ENCODE results near the gene TAF5L. TPM values are rescaled to one million over a fixed set of nuclear protein-coding genes. Genes with fewer than 3 reads are reported as not detected.
"Not testable (repeated sequence)": the region's sequence is repeated elsewhere in the genome, so short reads cannot be mapped to it uniquely, and the experiment has no call there.

Gene TAF5L
- total RNA-seq, 1 donor from 2014 or later: 26.9 TPM

- DNase-seq (ENCODE audit: low spot score): no peak
These were observed 16.5 kb upstream of the TAF5L start for GRCh38 chr1:229642376-229642775.

- no peak for DNase-seq (ENCODE audit: low spot score)
These were observed 15.4 kb upstream of the TAF5L start for GRCh38 chr1:229641306-229641705.

- no peak for DNase-seq (ENCODE audit: low spot score)
These were observed 14.5 kb upstream of the TAF5L start for GRCh38 chr1:229640455-229640854.

GRCh38 chr1:229637746-229638145, 11.8 kb upstream of the TAF5L start:
- DNase-seq (ENCODE audit: low spot score): no peak

GRCh38 chr1:229636042-229636441, 10.1 kb upstream of the TAF5L start:
- DNase-seq (ENCODE audit: low spot score): no peak

GRCh38 chr1:229631966-229632365, 6.0 kb upstream of the TAF5L start:
- DNase-seq (ENCODE audit: low spot score): no peak

GRCh38 chr1:229631148-229631547, 5.2 kb upstream of the TAF5L start:
- DNase-seq (ENCODE audit: low spot score): no peak

GRCh38 chr1:229629261-229629660, 3.3 kb upstream of the TAF5L start:
- no peak for DNase-seq (ENCODE audit: low spot score)

GRCh38 chr1:229627003-229627402, 1.1 kb upstream of the TAF5L start:
- DNase-seq (ENCODE audit: low spot score): no peak

GRCh38 chr1:229625071-229625914, 629 bp downstream of the TAF5L start:
- no peak for DNase-seq (ENCODE audit: low spot score)

- DNase-seq (ENCODE audit: low spot score): no peak
These were observed 1.3 kb downstream of the TAF5L start for GRCh38 chr1:229624521-229625070.

- no peak for DNase-seq (ENCODE audit: low spot score)
These were observed 2.1 kb downstream of the TAF5L start for GRCh38 chr1:229623838-229624237.

GRCh38 chr1:229623225-229623624, 2.7 kb downstream of the TAF5L start:
- no peak for DNase-seq (ENCODE audit: low spot score)

GRCh38 chr1:229622641-229623120, 3.2 kb downstream of the TAF5L start:
- DNase-seq (ENCODE audit: low spot score): not testable (repeated sequence)

- DNase-seq (ENCODE audit: low spot score): no peak
These were observed 4.3 kb downstream of the TAF5L start for GRCh38 chr1:229621663-229622062.

- DNase-seq (ENCODE audit: low spot score): no peak
These were observed 5.0 kb downstream of the TAF5L start for GRCh38 chr1:229620876-229621275.

GRCh38 chr1:229619614-229620013, 6.3 kb downstream of the TAF5L start:
- DNase-seq (ENCODE audit: low spot score): no peak

GRCh38 chr1:229619002-229619401, 6.9 kb downstream of the TAF5L start:
- DNase-seq (ENCODE audit: low spot score): no peak

- no peak for DNase-seq (ENCODE audit: low spot score)
These were observed 8.4 kb downstream of the TAF5L start for GRCh38 chr1:229617351-229618100.

- DNase-seq (ENCODE audit: low spot score): no peak
These were observed 11.2 kb downstream of the TAF5L start for GRCh38 chr1:229614701-229615100.

GRCh38 chr1:229613938-229614337, 12.0 kb downstream of the TAF5L start:
- no peak for DNase-seq (ENCODE audit: low spot score)

GRCh38 chr1:229608590-229608989, 17.3 kb downstream of the TAF5L start:
- DNase-seq (ENCODE audit: low spot score): no peak

GRCh38 chr1:229607370-229607769, 18.6 kb downstream of the TAF5L start:
- no peak for DNase-seq (ENCODE audit: low spot score)

Data from ureter (tissue), 1 donor.